NCI-H1105 (cell line): ENCODE results near the gene HMGN4.
"Not testable (repeated sequence)": the region's sequence is repeated elsewhere in the genome, so short reads cannot be mapped to it uniquely, and the experiment has no call there.

Source experiments
- DNase-seq: peaks from one replicate; lab custom pipeline; 2025; lab: John Stamatoyannopoulos, UW

HMGN4 gene

DNA sequence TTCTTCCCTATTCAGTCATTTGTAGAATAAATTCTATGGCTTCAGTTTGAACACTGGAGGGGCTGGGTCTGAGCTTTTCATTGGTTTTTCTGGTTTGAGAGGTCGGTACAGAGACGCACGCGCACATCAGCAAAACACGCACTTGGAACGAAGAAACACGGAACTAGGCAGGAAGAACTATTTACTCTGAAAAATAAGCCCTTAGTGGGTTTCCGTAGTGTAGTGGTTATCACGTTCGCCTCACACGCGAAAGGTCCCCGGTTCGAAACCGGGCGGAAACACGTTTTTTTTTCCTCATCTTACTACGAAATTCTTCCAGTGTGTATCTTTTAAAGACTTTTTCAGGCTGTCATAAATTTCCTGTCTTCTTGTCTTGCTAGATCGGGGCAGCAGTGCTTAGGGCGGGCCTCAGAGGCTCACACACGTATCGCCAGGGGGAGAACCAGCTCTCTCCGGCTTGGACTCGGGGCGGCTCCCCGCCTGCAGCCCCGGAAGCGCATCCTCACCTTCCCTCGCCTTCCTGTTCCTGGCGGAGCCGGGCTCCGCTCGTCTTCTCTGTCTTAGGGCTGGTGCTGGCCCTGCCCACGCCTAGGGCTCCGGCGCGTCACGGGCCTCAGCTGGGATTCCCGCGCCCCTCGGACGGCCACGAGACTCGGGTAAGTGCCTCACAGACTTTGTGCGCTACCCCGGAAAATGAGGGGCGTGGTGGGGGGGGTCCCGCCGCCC, at the start of gene HMGN4:
Gene HMGN4, plus strand, starts transcription at position 521 of the 726 bp plus-strand sequence. CDS start 6,841 bp downstream, outside the sequence.
- peak; percentile 87 for DNase-seq

GRCh38 chr6:26489996-26490964, 47.9 kb upstream of the HMGN4 start:
- no peak for DNase-seq

DNA sequence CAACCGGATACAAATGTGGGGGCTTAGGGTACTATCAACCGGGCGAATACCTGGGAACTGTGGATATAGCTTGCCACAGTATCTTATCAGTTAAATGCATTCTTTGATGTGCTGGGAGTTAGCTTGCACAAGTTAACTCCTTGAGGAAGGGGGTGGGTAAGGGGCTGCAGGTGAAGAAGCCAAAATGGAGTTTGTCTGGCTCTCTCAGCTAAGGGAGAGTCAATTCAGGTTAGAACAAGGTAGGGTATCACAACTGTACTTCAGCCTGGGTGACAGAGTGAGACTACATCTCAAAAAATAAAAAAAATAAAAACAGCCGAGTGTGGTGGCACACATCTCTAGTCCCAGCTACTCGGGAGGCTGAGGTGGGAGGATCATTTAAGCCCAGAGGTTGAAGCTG, 46.6 kb upstream of the HMGN4 start:
- no peak for DNase-seq

- no peak for DNase-seq
Measured at GRCh38 chr6:26493258-26493657, 44.9 kb upstream of the HMGN4 start.

DNA sequence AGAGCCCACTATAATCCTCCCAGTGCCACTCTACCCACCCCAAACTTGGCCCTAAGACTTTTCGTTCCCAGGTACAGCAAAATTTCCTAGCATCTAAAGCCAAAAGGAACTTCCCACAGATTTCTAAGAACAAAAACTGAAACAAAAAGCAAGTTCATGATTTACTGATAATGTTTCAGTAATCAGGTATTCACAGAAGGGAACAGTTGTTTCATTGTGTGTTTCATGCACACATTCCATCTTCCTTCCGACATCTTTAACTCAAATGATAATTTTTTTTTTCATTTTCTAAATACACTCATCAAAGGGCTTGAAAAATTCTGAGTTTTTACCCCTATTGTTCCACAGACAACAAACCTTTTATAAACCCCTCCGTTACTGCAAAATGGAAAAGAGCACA, 44.0 kb upstream of the HMGN4 start:
- DNase-seq: no peak

GRCh38 chr6:26495281-26495680, 42.9 kb upstream of the HMGN4 start:
- DNase-seq: no peak

DNA sequence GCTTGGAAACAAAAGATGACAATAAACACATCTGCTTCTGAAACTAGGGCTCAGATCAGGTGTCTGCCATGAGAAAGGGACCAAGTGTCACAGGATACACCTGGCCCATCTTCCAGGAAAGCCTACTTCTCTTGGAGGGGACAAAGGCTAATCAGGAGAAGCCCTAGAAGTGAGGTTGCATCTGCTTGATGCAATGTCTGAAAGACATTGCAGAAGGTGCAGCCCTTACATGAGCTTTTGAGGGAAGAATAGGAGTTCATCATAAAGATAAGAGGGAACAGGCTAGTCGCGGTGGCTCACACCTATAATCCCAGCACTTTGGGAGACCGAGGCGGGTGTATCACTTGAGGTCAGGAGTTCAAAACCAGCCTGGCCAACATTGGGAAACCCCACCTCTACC, 40.6 kb upstream of the HMGN4 start:
- DNase-seq: no peak

DNA sequence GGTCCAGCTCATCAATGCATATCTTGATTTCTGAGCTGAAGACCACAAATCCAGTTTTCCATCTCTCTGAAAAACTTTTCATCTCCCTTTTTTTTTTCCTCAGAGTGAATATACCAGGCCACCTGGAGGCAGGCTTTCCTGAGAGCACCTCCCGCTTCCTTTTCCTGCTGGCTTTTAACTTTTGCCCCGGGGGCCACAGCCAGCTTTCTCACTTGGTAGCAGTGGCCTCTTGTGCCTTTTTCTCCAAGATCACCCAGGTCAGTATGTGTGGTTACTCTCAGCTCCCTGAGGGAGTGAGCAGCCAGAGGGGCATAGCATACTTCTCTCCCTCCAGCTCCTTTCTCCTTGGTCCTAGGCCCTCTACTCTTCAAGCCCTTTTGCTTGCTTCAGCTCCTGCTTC, 38.1 kb upstream of the HMGN4 start, which contains the start of gene BTN1A1:
Gene BTN1A1, plus strand, starts transcription at position 202 of the 400 bp plus-strand sequence. CDS start 984 bp downstream, outside the sequence.
- no peak for DNase-seq

DNA sequence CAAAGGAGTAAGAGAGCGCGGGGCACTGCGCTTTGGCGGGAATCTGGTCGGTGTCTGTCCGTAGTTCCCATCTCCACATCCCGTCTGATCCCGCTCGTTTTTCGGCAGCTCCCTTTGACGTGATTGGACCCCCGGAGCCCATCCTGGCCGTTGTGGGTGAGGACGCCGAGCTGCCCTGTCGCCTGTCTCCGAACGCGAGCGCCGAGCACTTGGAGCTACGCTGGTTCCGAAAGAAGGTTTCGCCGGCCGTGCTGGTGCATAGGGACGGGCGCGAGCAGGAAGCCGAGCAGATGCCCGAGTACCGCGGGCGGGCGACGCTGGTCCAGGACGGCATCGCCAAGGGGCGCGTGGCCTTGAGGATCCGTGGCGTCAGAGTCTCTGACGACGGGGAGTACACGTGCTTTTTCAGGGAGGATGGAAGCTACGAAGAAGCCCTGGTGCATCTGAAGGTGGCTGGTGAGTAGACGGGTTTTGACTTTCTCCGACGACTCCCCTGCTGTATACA, 36.6 kb upstream of the HMGN4 start:
- no peak for DNase-seq

- no peak for DNase-seq
Measured at GRCh38 chr6:26502165-26502564, 36.0 kb upstream of the HMGN4 start.

- DNase-seq: no peak
Measured at GRCh38 chr6:26502626-26503025, 35.5 kb upstream of the HMGN4 start.

- DNase-seq: no peak
Measured at GRCh38 chr6:26507658-26508057, 30.5 kb upstream of the HMGN4 start.

GRCh38 chr6:26511033-26511432, 27.1 kb upstream of the HMGN4 start:
- not testable (repeated sequence) for DNase-seq

DNA sequence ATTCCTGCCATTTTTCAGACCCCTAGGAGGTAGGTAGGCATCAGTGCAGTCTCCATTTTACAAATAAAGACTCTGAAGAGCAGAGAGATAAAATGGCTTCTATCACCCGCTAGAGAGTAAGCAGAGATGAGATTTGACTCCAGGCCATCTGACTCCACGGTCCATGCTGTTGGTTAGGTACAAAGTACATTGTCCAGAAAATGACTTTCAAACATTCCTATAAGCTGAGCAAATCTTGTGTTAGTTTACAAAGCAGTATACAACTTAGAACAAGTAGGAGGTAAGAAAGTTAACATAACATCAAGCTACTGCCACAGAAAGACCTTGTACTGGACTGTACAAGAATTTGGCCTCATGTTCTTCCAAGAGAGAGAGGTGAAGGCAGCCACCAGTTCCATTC, 23.2 kb upstream of the HMGN4 start:
- DNase-seq: no peak

GRCh38 chr6:26516481-26517427, 21.4 kb upstream of the HMGN4 start:
- DNase-seq: no peak

DNA sequence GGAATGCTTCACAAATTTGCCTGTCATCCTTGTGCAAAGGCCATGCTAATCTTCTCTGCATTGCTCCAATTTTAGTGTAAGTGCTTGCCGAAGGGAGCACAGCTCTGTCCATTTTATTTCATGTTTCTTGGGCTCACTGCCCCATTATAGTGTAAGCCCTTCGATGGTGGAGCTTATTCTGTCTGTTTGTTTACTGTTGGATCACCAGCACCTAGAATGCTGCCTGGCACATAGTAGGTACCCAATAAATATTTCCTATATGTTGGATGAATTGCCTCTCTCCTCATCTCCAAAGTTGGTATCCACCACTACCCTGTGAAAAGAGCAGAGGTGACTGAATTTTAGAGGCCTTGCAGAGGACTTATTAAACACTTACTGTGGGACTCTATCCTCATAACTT, 18.8 kb upstream of the HMGN4 start:
- no peak for DNase-seq

DNA sequence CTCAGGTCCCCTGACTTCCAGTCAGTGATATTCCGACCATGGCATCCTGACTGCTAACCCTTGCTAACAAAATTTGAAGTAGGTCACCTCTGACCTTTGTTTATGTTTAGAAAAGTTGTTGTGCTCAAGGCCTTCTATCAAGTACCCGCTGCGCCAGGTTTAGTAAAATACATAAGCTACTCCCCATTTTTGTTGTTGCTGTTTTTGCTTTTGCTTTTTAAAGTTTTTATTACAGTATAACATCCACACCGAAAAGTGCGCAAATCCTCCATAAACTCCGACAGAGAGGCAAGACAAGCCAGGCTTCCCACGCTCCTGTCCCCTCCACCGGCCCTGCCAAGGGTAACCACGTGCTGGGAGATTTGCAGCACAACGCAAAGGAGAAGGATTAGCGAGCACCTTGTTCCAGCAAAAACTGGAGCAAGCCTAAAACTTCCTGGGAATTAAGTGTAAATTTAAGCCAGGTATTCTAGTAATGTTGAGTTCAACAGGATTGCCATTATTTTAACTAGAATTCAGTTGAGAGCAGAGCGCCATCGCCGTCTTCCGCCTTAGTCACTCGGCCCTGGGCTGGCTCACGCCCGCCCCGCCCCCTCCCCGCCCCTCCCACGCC, 17.8 kb upstream of the HMGN4 start:
- DNase-seq: peak; percentile 63

DNA sequence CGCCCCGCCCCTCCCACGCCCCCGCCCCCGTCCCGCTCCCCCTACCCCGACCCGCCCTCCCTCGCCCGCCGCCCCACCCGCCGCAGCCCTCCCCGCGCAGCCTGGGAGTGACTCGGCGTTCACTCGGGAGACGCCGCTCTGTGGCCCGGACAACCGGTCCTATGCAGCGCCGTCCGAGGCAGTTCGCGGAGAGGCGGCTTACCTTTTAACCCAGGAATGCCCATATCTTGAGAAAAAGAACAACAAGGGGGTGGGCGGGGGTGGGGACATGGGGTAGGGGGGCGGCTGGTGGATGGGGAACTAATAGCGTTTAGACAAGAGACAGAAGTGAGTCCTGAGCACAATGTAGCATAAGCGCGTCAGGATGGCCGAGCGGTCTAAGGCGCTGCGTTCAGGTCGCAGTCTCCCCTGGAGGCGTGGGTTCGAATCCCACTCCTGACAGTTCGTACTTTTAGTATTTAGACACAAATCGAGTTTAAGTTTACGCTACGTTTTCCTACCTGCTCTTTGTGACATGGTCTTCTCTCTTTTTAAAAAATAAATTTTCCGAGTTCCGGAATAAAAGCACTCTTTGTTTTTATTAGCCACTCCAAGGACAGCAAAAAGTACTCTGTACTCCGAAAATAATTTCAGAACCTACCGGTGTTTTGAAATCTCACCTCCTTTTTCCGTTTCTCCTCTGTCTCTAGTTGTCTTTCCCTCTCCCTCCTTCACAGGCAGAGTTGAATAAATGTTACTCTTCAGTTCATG, 17.1 kb upstream of the HMGN4 start:
- peak; percentile 86 for DNase-seq

DNA sequence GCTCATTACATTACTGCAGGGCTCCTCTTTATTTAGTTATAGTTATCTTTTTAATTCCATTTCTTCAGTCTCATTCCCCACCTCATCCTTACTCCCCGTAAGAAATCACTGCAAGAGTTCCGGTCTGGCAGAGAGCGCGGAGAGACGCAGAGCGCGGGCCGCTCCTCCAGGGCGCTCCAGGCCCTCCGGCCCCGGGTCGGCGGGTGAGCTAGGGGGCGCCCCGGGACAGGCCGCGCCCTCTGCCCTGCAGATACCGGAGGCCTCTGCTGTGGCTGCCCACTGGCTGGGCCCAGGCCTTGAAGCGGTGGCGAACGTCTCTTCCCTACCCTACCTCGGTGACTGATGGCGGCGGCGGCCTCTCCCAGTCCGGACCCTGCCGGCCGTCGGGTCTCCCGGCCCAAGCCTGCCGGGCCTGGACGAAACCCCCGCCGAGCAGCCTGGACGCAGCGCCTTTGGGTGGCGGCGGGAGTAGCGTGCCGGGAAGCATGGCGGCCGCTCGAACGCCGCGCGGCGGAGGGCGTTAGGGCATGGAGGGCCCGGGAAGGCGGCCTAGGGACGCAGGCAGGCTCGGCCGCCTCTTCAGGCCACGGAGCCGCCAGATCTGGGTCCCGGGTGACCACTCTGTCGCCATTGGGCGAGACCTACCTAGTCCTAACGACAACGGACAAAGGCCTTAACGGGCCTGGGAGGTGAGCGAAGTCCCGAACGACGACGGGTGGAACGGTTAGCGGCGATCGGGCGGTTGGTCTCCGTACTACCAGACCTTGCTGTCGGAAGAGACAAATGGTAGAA, 16.4 kb upstream of the HMGN4 start:
- peak; percentile 33 for DNase-seq
